SK-MEL-5 (cell line): Measurements from ENCODE around the gene NSMF. TPM values are rescaled to one million over a fixed set of nuclear protein-coding genes. Genes with fewer than 3 reads are reported as not detected.

Source experiments
- DNase-seq: peaks from one replicate; pipeline ENCODE4 v3.0.0-alpha.2; 2016; ENCODE audit warnings: low read depth, low spot score
- in situ Hi-C: cut with HindIII; loops from 2 replicates; pipeline ENCODE4 v1.10.0; 2016; ENCODE audit warnings: low sequenced_read_pairs, high pct_unique_total_duplicates, low pct_unique_long_range_greater_than_20kb
- total RNA-seq: library from RNA; depleted of rRNA; stranded (reverse); fragments of >200 nt; shearing (Covaris generic); gene quantifications from 2 replicates; pipeline ENCODE4 v1.2.3, GENCODE V29; 2014

NSMF gene
- total RNA-seq, 1 experiment from 2014 or later, result 22.4 TPM

DNA sequence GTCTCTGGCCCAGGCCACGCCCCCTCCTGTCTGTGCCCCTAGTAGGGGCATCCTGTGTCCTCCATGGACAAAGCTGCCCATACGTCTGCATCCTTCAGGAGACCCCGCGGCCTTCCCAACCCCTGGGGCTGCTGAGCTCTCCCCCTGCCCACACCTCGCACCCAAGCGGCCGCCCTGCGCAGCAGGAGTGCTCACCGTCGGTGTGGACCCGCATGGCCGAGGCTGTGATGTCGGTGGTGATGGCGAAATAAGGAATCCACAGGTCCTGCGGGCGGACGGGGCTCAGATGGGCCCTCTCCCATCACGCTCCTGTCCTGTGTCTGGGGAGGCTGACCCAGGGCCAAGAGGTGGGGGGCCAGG, 4.8 kb upstream of the NSMF start:
- in situ Hi-C loops, result no loop called here
- DNase-seq, result no peak

GRCh38 chr9:137462986-137463930, 4.1 kb upstream of the NSMF start:
- in situ Hi-C loops, result no loop called here
- DNase-seq, result no peak

DNA sequence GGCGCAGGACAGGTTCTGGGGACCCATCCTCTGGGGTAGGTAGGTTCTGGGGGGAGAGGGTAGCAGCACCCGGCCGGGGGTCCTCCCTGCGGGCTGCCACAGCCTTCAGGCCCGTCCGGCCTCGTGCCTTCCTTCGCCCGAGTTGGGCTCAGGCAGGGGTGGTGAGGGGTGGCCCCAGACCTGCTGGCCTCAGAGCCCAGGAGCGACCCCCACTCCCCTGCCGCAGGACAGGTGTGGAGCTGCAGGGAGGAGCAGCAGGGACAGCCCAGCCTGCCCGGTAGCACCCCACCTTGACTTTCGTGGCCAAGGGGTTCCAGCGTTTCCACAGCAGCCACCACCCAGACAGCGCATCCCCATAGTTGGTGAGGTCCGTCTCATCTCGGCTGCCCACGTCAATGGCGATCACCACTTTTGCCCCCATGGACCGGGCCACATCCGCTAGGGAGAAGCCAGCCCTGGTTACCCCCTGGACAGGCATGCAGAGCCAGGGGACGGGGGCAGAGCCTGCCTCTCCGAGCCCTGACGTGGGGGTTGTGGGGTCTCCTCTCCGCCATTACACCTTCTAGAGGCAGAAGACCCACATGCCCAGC, 3.4 kb upstream of the NSMF start:
- no peak for DNase-seq
- in situ Hi-C loops, result no loop called here

DNA sequence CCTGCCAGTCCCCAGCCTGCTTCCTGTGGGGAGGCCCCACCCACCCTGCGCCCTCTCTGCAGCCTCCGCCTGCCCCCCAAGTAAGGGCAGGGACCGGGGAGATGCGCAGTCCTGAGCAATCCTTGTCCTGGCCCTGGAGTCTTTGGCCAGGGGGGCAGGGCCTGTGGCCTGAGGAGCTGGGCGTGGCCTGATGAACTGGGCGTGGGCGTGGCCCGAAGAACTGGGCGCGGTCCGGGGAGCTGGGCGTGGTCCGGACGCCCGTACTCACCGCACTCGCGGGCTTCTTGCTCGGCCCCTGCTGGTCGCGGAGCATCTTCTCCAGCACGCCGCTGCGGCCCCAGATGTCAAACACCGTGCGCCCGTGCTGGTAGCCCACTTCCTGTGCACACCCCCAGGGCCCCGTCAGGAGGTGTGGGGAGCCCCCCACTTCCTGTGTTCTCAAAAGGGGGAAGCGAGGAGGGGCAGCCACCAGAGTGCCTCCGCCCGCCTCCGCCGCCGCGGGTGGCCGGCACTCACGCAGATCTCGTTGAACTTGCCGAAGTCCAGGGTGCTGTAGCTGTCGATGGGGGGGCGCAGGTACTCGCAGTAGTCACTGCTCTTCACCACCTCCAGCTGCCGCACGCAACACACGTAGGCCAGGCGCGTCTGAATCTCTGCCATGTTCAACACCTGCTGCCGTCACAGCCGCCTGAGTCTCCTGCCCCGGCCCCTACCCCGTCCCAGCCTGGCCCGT, 2.7 kb upstream of the NSMF start:
- in situ Hi-C loops, result no loop called here
- no peak for DNase-seq

DNA sequence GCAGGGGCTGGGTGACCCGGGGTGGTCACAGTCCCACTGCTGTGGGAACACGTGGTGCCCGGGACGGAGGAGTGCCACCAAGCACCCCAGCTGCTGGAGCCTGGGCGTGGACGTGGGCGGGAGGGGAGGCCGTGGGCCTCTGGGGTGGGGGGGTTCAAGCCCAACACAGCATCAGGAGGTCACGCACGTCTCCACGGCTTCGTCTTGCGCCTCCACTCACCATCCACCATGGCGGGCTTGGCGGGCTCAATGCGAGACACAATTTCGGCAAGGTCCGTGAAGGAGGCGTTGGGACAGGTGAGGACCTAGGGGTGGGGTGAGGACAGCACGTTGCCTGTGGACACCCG, 2.2 kb upstream of the NSMF start:
- in situ Hi-C loops, result no loop called here
- DNase-seq, result no peak

- no peak for DNase-seq
- in situ Hi-C loops, result no loop called here
These were observed 1.5 kb upstream of the NSMF start for GRCh38 chr9:137460363-137461315.

DNA sequence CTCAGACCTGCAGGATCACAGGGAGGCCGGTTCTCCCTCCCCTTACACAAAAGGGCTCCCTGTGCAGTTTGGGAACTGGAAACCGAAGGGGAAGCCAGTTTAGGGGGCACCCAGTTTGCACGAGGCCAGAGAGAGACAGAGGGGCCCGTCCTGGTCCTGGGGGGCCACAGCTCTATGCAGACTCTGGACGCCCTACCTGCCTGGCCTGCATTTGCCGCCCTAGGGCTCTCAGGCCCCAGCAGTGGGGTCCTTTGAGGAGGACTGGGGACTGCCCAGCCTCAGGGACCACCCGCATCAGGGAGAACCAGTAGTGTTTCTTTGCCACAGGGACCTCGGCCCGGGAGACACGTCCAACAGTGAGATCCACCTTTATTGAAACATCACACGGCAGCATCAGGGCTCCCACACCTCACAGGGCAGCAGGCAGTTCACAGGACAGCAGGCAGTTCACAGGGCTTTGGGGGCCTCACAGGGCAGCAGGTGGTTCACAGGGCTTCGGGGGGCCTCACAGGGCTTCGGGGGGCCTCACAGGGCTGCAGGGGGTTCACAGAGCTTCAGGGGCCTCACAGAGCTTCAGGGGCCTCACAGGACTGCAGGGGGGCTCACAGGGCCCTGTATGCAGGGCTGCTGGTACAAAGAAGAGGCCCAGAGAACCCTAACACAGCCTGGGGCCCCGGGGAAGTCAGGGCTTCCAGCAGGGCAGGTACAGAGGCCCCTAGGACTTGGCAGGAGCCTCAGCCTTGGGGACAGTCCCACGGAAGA, 648 bp upstream of the NSMF start:
- in situ Hi-C loops, result no loop called here
- DNase-seq, result no peak

- no peak for DNase-seq
These were observed 661 bp downstream of the NSMF start for GRCh38 chr9:137458194-137459151.

GRCh38 chr9:137457406-137458193, 1.5 kb downstream of the NSMF start:
- in situ Hi-C loops, result no loop called here

More at GRCh38 chr9:137458194-137459151, 661 bp downstream of the NSMF start:
- in situ Hi-C loops, result no loop called here

GRCh38 chr9:137456864-137457405, 2.2 kb downstream of the NSMF start:
- in situ Hi-C loops, result no loop called here
- no peak for DNase-seq

More at GRCh38 chr9:137457406-137458193, 1.5 kb downstream of the NSMF start:
- no peak for DNase-seq

DNA sequence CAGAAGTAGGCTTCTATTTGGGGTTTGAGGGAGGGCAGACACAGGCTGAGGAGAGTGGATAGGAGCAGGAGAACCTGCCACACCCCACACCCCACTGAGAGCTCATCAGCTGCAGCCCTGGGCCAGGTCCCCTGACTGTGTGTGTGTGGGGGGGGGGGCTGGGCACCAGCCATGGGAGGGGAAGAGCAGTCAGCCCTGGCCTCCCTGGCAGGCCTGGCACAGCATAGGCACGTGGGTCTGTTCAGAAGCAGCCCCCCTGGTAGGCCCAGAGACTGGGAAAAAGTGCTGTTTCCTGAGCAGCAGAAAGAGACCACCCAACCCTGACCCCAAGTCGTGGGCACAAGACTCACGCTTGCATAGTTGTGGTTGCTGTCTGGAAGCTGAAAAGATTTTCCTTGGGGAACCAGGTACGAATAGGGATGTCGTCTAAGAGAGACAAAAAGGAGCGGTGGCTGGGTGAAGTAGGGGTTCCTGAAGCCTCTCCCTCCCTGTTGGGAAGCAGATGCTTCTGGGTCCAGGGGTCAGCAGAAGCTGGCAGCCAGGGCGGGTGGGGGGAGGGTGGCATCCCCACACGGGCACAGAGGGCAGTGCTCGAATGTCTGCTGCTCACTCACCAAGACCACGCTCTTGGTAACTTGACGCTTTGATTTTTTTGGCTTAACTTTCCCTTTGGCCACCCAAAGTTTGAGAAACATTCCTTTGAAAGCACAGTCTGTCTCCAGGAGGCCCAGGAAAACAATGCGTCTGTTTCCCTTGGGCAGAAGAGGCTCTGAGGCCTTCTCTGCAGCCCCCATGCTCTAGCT, 2.9 kb downstream of the NSMF start:
- in situ Hi-C loops, result no loop called here

DNA sequence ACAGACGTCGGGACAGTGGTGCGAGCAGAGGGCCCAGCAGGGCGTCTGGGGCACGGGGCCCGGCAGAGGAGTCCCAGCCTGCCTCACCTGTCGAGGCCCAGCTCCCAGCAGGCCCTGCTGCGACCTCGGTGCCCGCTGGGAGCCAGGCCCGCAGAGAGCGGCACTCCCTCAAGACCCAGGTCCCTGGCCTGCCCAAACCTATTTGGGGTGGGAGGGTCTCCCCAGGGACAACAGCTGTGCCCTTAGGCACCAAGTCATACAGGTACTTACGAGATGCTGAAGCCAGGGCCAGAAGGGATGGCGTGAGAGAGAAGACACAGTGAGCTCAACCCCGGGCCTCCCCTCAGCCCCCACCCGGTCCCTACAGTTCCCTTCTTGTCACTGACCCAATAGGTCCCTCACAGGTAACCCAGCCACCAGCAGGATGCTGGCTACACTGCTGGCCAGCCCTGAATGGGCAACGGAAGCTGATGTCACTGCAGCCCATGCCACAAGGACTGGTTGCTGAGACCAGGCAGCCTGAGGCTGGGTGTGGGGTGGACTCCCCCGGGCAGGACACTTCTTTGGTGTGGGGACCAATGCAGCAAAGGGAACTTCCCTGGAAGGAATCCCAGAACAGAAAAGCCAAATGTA, 3.7 kb downstream of the NSMF start:
- no peak for DNase-seq
- in situ Hi-C loops, result no loop called here

More for the DNA sequence above, 2.9 kb downstream of the NSMF start:
- no peak for DNase-seq

GRCh38 chr9:137454597-137455358, 4.4 kb downstream of the NSMF start:
- in situ Hi-C loops, result no loop called here
- DNase-seq, result no peak
